H9 (cell line): Measurements from ENCODE around the gene CSMD2. TPM values are rescaled to one million over a fixed set of nuclear protein-coding genes. Genes with fewer than 3 reads are reported as not detected.

Experiments used
- DNase-seq: peaks from one replicate; pipeline ENCODE4 v3.0.0-alpha.2; 2017
- H2AFZ ChIP-seq: one replicate; pipeline ENCODE4 v1.6.1; 2013; ENCODE audit warnings: mild to moderate bottlenecking, low read length, control low read depth, moderate library complexity
- H2AK5ac ChIP-seq: 2 replicates; pipeline ENCODE4 v1.6.1; 2013; ENCODE audit warnings: low read length, control low read depth, mixed read lengths; ENCODE audit not compliant: insufficient read length
- H2BK120ac ChIP-seq: one replicate; pipeline ENCODE4 v1.6.1; 2013; ENCODE audit warnings: low read depth, mild to moderate bottlenecking, low read length, control low read depth, inconsistent platforms; ENCODE audit not compliant: poor library complexity, severe bottlenecking
- H2BK12ac ChIP-seq: 2 replicates; pipeline ENCODE4 v1.6.1; 2013; ENCODE audit warnings: low read length, control low read depth, mixed read lengths, low read depth; ENCODE audit not compliant: insufficient read length
- H2BK15ac ChIP-seq: 2 replicates; pipeline ENCODE4 v1.6.1; 2013; ENCODE audit warnings: low read depth, low read length, control low read depth
- H2BK20ac ChIP-seq: one replicate; pipeline ENCODE4 v1.6.1; 2013; ENCODE audit warnings: low read depth, mild to moderate bottlenecking, low read length, control low read depth, inconsistent platforms; ENCODE audit not compliant: poor library complexity, severe bottlenecking
- H2BK5ac ChIP-seq: 2 replicates; pipeline ENCODE4 v1.6.1; 2013; ENCODE audit warnings: low read length, control low read depth, mixed read lengths; ENCODE audit not compliant: insufficient read length
- H3K14ac ChIP-seq: 2 replicates; pipeline ENCODE4 v1.6.1; 2013; ENCODE audit warnings: low read length, control low read depth; ENCODE audit not compliant: insufficient read depth
- H3K18ac ChIP-seq: 2 replicates; pipeline ENCODE4 v1.6.1; 2013; ENCODE audit warnings: low read depth, mild to moderate bottlenecking, mixed read lengths, low read length, control low read depth; ENCODE audit not compliant: insufficient read length
- H3K23ac ChIP-seq: 2 replicates; pipeline ENCODE4 v1.6.1; 2013; ENCODE audit warnings: low read length, control low read depth, mixed read lengths, low read depth; ENCODE audit not compliant: insufficient read length
- H3K23me2 ChIP-seq: 2 replicates; pipeline ENCODE4 v1.6.1; 2013; ENCODE audit warnings: low read depth, mild to moderate bottlenecking, mixed read lengths, low read length, control low read depth; ENCODE audit not compliant: insufficient read length, poor library complexity, severe bottlenecking
- H3K27ac ChIP-seq: 2 replicates; pipeline ENCODE4 v1.5.1; 2013; ENCODE audit warnings: low read length, control low read depth, mixed read lengths, low read depth; ENCODE audit not compliant: insufficient read length
- H3K27me3 ChIP-seq: 2 replicates; pipeline ENCODE4 v1.6.1; 2013; ENCODE audit warnings: low read length, control low read depth, inconsistent platforms; ENCODE audit not compliant: insufficient read depth
- H3K4ac ChIP-seq: 2 replicates; pipeline ENCODE4 v1.6.1; 2013; ENCODE audit warnings: low read depth, mild to moderate bottlenecking, control low read depth, inconsistent platforms, low read length, moderate library complexity
- H3K4me1 ChIP-seq: 2 replicates; pipeline ENCODE4 v1.6.1; 2013; ENCODE audit warnings: low read length, control low read depth, inconsistent platforms; ENCODE audit not compliant: insufficient read depth
- H3K4me2 ChIP-seq: 2 replicates; pipeline ENCODE4 v1.6.1; 2013; ENCODE audit warnings: low read length, control low read depth, mixed read lengths; ENCODE audit not compliant: insufficient read length, insufficient read depth
- H3K56ac ChIP-seq: 2 replicates; pipeline ENCODE4 v1.6.1; 2013; ENCODE audit warnings: low read depth, mild to moderate bottlenecking, mixed read lengths, low read length, control low read depth; ENCODE audit not compliant: insufficient read length
- H3K79me1 ChIP-seq: 2 replicates; pipeline ENCODE4 v1.6.1; 2013; ENCODE audit warnings: low read depth, mild to moderate bottlenecking, moderate library complexity, low read length, control low read depth, inconsistent platforms; ENCODE audit not compliant: insufficient read depth, poor library complexity, severe bottlenecking
- H3K79me2 ChIP-seq: 2 replicates; pipeline ENCODE4 v1.6.1; 2013; ENCODE audit warnings: low read length, control low read depth, inconsistent platforms; ENCODE audit not compliant: insufficient read depth
- H3K9ac ChIP-seq: 2 replicates; pipeline ENCODE4 v1.6.1; 2013; ENCODE audit warnings: low read length, control low read depth, mixed read lengths; ENCODE audit not compliant: insufficient read length; ENCODE audit errors: extremely low read depth
- H3K9me3 ChIP-seq: one replicate; pipeline ENCODE4 v1.6.1; 2013; ENCODE audit warnings: low read depth, low read length, inconsistent platforms; ENCODE audit not compliant: control insufficient read depth
- H3T11ph ChIP-seq: one replicate; pipeline ENCODE4 v1.6.1; 2013; ENCODE audit warnings: mild to moderate bottlenecking, low read length, control low read depth, inconsistent platforms
- H4K20me1 ChIP-seq: one replicate; pipeline ENCODE4 v1.6.1; 2013; ENCODE audit not compliant: control insufficient read depth, insufficient read length, insufficient read depth
- H4K5ac ChIP-seq: 2 replicates; pipeline ENCODE4 v1.6.1; 2013; ENCODE audit warnings: low read depth, mild to moderate bottlenecking, mixed read lengths, low read length, control low read depth; ENCODE audit not compliant: insufficient read length
- H4K8ac ChIP-seq: replicated peaks from 2 replicates; pipeline ENCODE4 v1.6.1; 2013; ENCODE audit warnings: low read length, control low read depth, mixed read lengths, low read depth; ENCODE audit not compliant: insufficient read length
- H4K91ac ChIP-seq: 2 replicates; pipeline ENCODE4 v1.6.1; 2013; ENCODE audit warnings: low read depth, mild to moderate bottlenecking, moderate library complexity, mixed read lengths, low read length, control low read depth; ENCODE audit not compliant: insufficient read length
- H3K27ac Mint-ChIP-seq, 3 experiments: 2 replicates in 2 of 3; 3 replicates in 1 of 3; pipeline ENCODE4 v1.8.0; 2020 to 2021; ENCODE audit warnings: mixed read lengths in 3 of 3, mild to moderate bottlenecking in 1 of 3, moderate library complexity in 1 of 3
- H3K27me3 Mint-ChIP-seq: 2 replicates; pipeline ENCODE4 v1.8.0; 2021; ENCODE audit warnings: low read depth, mild to moderate bottlenecking, moderate library complexity, mixed read lengths
- H3K36me3 Mint-ChIP-seq, 3 experiments: 2 replicates in 2 of 3; 3 replicates in 1 of 3; pipeline ENCODE4 v1.8.0; 2020 to 2021; ENCODE audit warnings: low read depth in 3 of 3, mixed read lengths in 3 of 3; ENCODE audit not compliant: insufficient read depth in 1 of 3
- H3K4me1 Mint-ChIP-seq, 2 experiments: 2 replicates each; pipeline ENCODE4 v1.8.0; 2020; ENCODE audit warnings: mixed read lengths in 2 of 2
- H3K4me3 Mint-ChIP-seq, 2 experiments: 2 replicates in 1 of 2; 3 replicates in 1 of 2; pipeline ENCODE4 v1.8.0; 2020 to 2021; ENCODE audit warnings: mild to moderate bottlenecking in 2 of 2, mixed read lengths in 2 of 2, moderate library complexity in 1 of 2
- H3K9me3 Mint-ChIP-seq, 2 experiments: 2 replicates in 1 of 2; 3 replicates in 1 of 2; pipeline ENCODE4 v1.8.0; 2020; ENCODE audit warnings: mild to moderate bottlenecking in 2 of 2, mixed read lengths in 2 of 2, moderate library complexity in 1 of 2
- WGBS: extraction: QIAGEN DNeasy Blood & Tissue Kit; methylation state at CpG from one replicate; pipeline ENCODE4 v1.1.7; 2013; ENCODE audit warnings: missing lambda C conversion rate, low lambda C conversion rate, mixed read lengths; ENCODE audit not compliant: insufficient read length; ENCODE audit errors: extremely low coverage; 5-methylcytosine and 5-hydroxymethylcytosine counted together
- long read RNA-seq: library from polyadenylated mRNA; unstranded; transcript quantifications from one replicate; pipeline ENCODE4 v2.0.0, GENCODE V29; 2020
- total RNA-seq: library from RNA; stranded (reverse); gene quantifications from 2 replicates; pipeline ENCODE4 v1.2.1, GENCODE V29; 2021
- TF ChIP-seq, protein P1 (sequence below): fragments of 200-600 bp; sonication (generic); conservative IDR thresholded peaks from 3 replicates; pipeline ENCODE4 v1.8.0; 2021; ENCODE audit warnings: antibody characterized with exemption, mild to moderate bottlenecking

The CSMD2 gene
- total RNA-seq: 5.2 and 6.4 TPM in 2 replicates
- long read RNA-seq, partial matches to known transcripts: 1 of 5 reads
- long read RNA-seq, other reads (novel, unspliced or antisense): 4 of 5 reads

DNA sequence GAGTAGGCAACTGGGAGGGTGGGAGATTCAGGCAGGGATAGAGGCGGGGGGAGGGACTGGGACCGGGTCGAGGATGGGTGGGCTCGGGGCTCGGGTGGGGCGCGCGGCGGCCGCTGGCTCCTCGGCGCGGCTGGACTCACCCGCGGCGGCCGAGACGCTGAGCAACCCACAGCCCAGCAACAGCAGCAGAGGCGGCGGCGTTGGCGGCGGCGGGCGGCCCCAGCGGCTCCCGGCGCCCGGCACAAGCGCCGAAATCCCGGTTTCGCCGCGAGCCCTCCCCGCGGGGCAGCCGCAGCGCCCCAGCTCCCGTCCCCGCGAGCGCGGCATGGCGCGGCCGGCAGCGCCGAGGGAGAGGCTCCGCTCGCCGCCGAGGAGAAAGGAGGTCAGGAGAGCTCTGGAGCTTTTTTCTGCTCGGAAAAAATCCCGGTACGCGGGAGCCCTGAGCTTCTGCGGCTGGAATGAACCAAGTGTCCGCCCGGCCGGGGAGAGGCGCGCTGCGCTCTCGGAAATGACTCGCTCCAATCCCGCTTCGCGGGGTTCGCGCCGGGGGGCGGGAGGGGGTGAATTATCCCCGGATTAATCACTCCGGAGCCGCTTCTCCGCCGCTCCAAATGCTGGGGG, at the start of gene CSMD2:
TSS of gene CSMD2 (minus strand) at position 460 of the 621 bp plus-strand sequence. CDS start at position 327, 133 bp downstream.
- Mint-ChIP-seq H3K4me1 (peaks cover 35 to 42% of the 10 kb centered on the region in 2 experiments), H3K36me3 (peaks cover 5 to 10% (median 6%) of the 10 kb centered on the region in 3 experiments; a peak in 5 of 7 replicates), H3K4me3 (peak within 1 kb of the TSS; percentile 76 to 93), H3K9me3 (peaks cover 0 to 2% of the 10 kb centered on the region in 2 experiments; a peak in 1 of 5 replicates), H3K27me3 (peaks cover 41% of the 10 kb centered on the region), H3K27ac (peak within 1 kb of the TSS in 2 of 3 experiments; percentile 75 to 93; a peak in 5 of 7 replicates)
- Histone ChIP-seq H3K79me2 (peaks cover 2% of the 10 kb centered on the region; the same call in 1 of the 2 replicates), H3K4me2 (peak within 1 kb of the TSS; percentile 99), H3K14ac (peak within 1 kb of the TSS; percentile 30), H3K79me1 (no peaks in the 10 kb centered on the region), H2BK120ac (no peak within 1 kb of the TSS), H3K9me3 (no peaks in the 10 kb centered on the region), H2AFZ (no peak within 1 kb of the TSS), H3K4ac (no peak within 1 kb of the TSS), H3K23me2 (peaks cover 43% of the 10 kb centered on the region), H3K18ac (no peak within 1 kb of the TSS), H3K27me3 (no peaks in the 10 kb centered on the region), H3T11ph (no peak within 1 kb of the TSS), H2AK5ac (no peak within 1 kb of the TSS), H4K91ac (no peak within 1 kb of the TSS), H3K56ac (no peak within 1 kb of the TSS), H2BK20ac (no peak within 1 kb of the TSS), H3K9ac (peak within 1 kb of the TSS; percentile 41), H2BK15ac (no peak within 1 kb of the TSS), H3K4me1 (peaks cover 8% of the 10 kb centered on the region; the same call in 1 of the 2 replicates), H4K5ac (no peak within 1 kb of the TSS), H2BK12ac (no peak within 1 kb of the TSS), H3K27ac (no peak within 1 kb of the TSS), H2BK5ac (no peak within 1 kb of the TSS), H4K8ac (no peak within 1 kb of the TSS), H4K20me1 (no peaks in the 10 kb centered on the region), H3K23ac (no peak within 1 kb of the TSS)
- DNase-seq: peak; percentile 68
- WGBS: no CpG with 5 or more reads among the region's 78 CpGs
- TF ChIP-seq, protein P1, sequence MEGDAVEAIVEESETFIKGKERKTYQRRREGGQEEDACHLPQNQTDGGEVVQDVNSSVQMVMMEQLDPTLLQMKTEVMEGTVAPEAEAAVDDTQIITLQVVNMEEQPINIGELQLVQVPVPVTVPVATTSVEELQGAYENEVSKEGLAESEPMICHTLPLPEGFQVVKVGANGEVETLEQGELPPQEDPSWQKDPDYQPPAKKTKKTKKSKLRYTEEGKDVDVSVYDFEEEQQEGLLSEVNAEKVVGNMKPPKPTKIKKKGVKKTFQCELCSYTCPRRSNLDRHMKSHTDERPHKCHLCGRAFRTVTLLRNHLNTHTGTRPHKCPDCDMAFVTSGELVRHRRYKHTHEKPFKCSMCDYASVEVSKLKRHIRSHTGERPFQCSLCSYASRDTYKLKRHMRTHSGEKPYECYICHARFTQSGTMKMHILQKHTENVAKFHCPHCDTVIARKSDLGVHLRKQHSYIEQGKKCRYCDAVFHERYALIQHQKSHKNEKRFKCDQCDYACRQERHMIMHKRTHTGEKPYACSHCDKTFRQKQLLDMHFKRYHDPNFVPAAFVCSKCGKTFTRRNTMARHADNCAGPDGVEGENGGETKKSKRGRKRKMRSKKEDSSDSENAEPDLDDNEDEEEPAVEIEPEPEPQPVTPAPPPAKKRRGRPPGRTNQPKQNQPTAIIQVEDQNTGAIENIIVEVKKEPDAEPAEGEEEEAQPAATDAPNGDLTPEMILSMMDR: no peak
